ENCODE results near the gene SHH. TPM values are rescaled to one million over a fixed set of nuclear protein-coding genes. Genes with fewer than 3 reads are reported as not detected.

Gene SHH
- total RNA-seq, 1 experiment from 2014 or later, result 0.11 TPM

- Histone ChIP-seq H3K36me3 (ENCODE audit: low read depth, low read length) (peaks cover 14% of the 10 kb centered on the region; the same call in 1 of the 2 replicates), H3K9ac (ENCODE audit: low read length) (no peak overlapping the region), H3K79me2 (ENCODE audit: low read length) (no peaks in the 10 kb centered on the region), H3F3A (ENCODE audit: low read length, unreplicated experiment) (no peaks in the 10 kb centered on the region), H3K27ac (ENCODE audit: low read length) (no peak overlapping the region), H3K4me2 (ENCODE audit: low read length) (no peak overlapping the region), H3K4me1 (ENCODE audit: insufficient read depth, low read length) (no peaks in the 10 kb centered on the region), H3K27me3 (ENCODE audit: low read length) (no peaks in the 10 kb centered on the region), H3K9me2 (replicated peaks; ENCODE audit: low read length) (no peaks in the 10 kb centered on the region), H4K20me1 (ENCODE audit: low read length) (no peaks in the 10 kb centered on the region), H3K9me3 (ENCODE audit: low read length) (no peaks in the 10 kb centered on the region), H3K4me3 (ENCODE audit: low read length) (no peak overlapping the region), H2AFZ (ENCODE audit: low read length) (no peak overlapping the region)
- TF ChIP-seq CTCF (conservative IDR thresholded peaks at IDR 0.05; ENCODE audit: low read depth, low read length), result no peak
- no peak for TF ChIP-seq EZH2 (IDR thresholded peaks at IDR 0.05; ENCODE audit: low read length, unreplicated experiment)
- TF ChIP-seq EZH2phosphoT487 (IDR thresholded peaks at IDR 0.05; ENCODE audit: borderline replicate concordance, low read length), result no peak
- POLR2A ChIA-PET (ENCODE audit: unreplicated experiment), result no interaction called here
- ATAC-seq (no peak), DNase-seq (no peak)
- no TSS peak for BruUV-seq (replicated peaks)
- CTCF ChIA-PET, result no interaction called here
- intact Hi-C loops (cut with micrococcal nuclease), result no loop called here
These were observed 36.6 kb downstream of the SHH start for GRCh38 chr7:155775691-155776090.

- H3K9me2 ChIP-seq (replicated peaks; ENCODE audit: low read length), result no peaks in the 10 kb centered on the region
- no peaks in the 10 kb centered on the region for H3F3A ChIP-seq (ENCODE audit: low read length, unreplicated experiment)
- H2AFZ ChIP-seq (ENCODE audit: low read length), result no peak overlapping the region
- H3K4me2 ChIP-seq (ENCODE audit: low read length), result no peak overlapping the region
- ATAC-seq (no peak), DNase-seq (no peak)
- peaks cover 21% of the 10 kb centered on the region; the same call in 1 of the 2 replicates for H3K36me3 ChIP-seq (ENCODE audit: low read depth, low read length)
- H3K9ac ChIP-seq (ENCODE audit: low read length), result no peak overlapping the region
- H4K20me1 ChIP-seq (ENCODE audit: low read length), result no peaks in the 10 kb centered on the region
- TF ChIP-seq EZH2 (IDR thresholded peaks at IDR 0.05; ENCODE audit: low read length, unreplicated experiment) (no peak), CTCF (conservative IDR thresholded peaks at IDR 0.05; ENCODE audit: low read depth, low read length) (no peak), EZH2phosphoT487 (IDR thresholded peaks at IDR 0.05; ENCODE audit: borderline replicate concordance, low read length) (no peak)
- H3K9me3 ChIP-seq (ENCODE audit: low read length), result no peaks in the 10 kb centered on the region
- no peaks in the 10 kb centered on the region for H3K4me1 ChIP-seq (ENCODE audit: insufficient read depth, low read length)
- CTCF ChIA-PET, result no interaction called here
- no peak overlapping the region for H3K27ac ChIP-seq (ENCODE audit: low read length)
- no peak overlapping the region for H3K4me3 ChIP-seq (ENCODE audit: low read length)
- no peaks in the 10 kb centered on the region for H3K27me3 ChIP-seq (ENCODE audit: low read length)
- POLR2A ChIA-PET (ENCODE audit: unreplicated experiment), result no interaction called here
- intact Hi-C loops (cut with micrococcal nuclease), result no loop called here
- H3K79me2 ChIP-seq (ENCODE audit: low read length), result no peaks in the 10 kb centered on the region
- BruUV-seq (replicated peaks), result no TSS peak
These were observed 37.3 kb downstream of the SHH start for GRCh38 chr7:155774947-155775346.

GRCh38 chr7:155773531-155773930 is 38.7 kb downstream of the SHH start:
- BruUV-seq (replicated peaks), result no TSS peak
- no peak for TF ChIP-seq EZH2phosphoT487 (IDR thresholded peaks at IDR 0.05; ENCODE audit: borderline replicate concordance, low read length)
- TF ChIP-seq EZH2 (IDR thresholded peaks at IDR 0.05; ENCODE audit: low read length, unreplicated experiment), result no peak
- no peak for TF ChIP-seq CTCF (conservative IDR thresholded peaks at IDR 0.05; ENCODE audit: low read depth, low read length)
- Histone ChIP-seq H2AFZ (ENCODE audit: low read length) (no peak overlapping the region), H3K36me3 (ENCODE audit: low read depth, low read length) (peaks cover 34% of the 10 kb centered on the region; the same call in 1 of the 2 replicates), H3K4me3 (ENCODE audit: low read length) (no peak overlapping the region), H3F3A (ENCODE audit: low read length, unreplicated experiment) (no peaks in the 10 kb centered on the region), H3K9ac (ENCODE audit: low read length) (no peak overlapping the region), H3K79me2 (ENCODE audit: low read length) (no peaks in the 10 kb centered on the region), H3K9me3 (ENCODE audit: low read length) (no peaks in the 10 kb centered on the region), H4K20me1 (ENCODE audit: low read length) (no peaks in the 10 kb centered on the region), H3K27ac (ENCODE audit: low read length) (no peak overlapping the region), H3K9me2 (replicated peaks; ENCODE audit: low read length) (no peaks in the 10 kb centered on the region), H3K4me1 (ENCODE audit: insufficient read depth, low read length) (no peaks in the 10 kb centered on the region), H3K4me2 (ENCODE audit: low read length) (no peak overlapping the region), H3K27me3 (ENCODE audit: low read length) (no peaks in the 10 kb centered on the region)
- DNase-seq (no peak), ATAC-seq (no peak)
- ChIA-PET CTCF (interaction anchor here (0.6 kb wide), 1 partner anchor 31 kb away, joined by 3 read pairs; no protein-coding TSS in a partner anchor), POLR2A (ENCODE audit: unreplicated experiment) (no interaction called here)
- intact Hi-C loops (cut with micrococcal nuclease), result no loop called here
